Heart right ventricle (tissue), 16 donors: ENCODE data around the gene SCN4A. TPM values are rescaled to one million over a fixed set of nuclear protein-coding genes. Genes with fewer than 3 reads are reported as not detected.

ENCODE experiments used
- ATAC-seq, 8 donors: fragments of 200-7000 bp; cut with Tn5 transposase; one replicate each; pipeline ENCODE4 v1.9.1; 2020; ENCODE audit warnings: mild to moderate bottlenecking in 8 of 8, moderate library complexity in 8 of 8, moderate number of reproducible peaks in 1 of 8
- DNase-seq, 2 donors: peaks; one replicate each; pipeline ENCODE4 v3.0.0-alpha.2; 2020
- H3K27ac ChIP-seq, 10 donors: fragments of 200-600 bp; sonication (generic) in 2 of 10; one replicate each; pipeline versions ENCODE4 v1.5.0 to v1.8.0; 2020 to 2022; ENCODE audit warnings: mild to moderate bottlenecking in 3 of 10
- H3K27me3 ChIP-seq, 7 donors: fragments of 200-600 bp; one replicate each; pipeline ENCODE4 v1.8.0; 2021 to 2022; ENCODE audit warnings: mild to moderate bottlenecking in 2 of 7
- H3K36me3 ChIP-seq, 9 donors: fragments of 200-600 bp; sonication (generic) in 1 of 9; one replicate each; pipeline versions ENCODE4 v1.5.0 to v1.8.0; 2020 to 2022; ENCODE audit warnings: mild to moderate bottlenecking in 2 of 9
- H3K4me1 ChIP-seq, 9 donors: fragments of 200-600 bp; sonication (generic) in 1 of 9; one replicate each; pipeline versions ENCODE4 v1.5.0 to v1.8.0; 2020 to 2022; ENCODE audit warnings: mild to moderate bottlenecking in 4 of 9
- H3K4me3 ChIP-seq, 10 donors: fragments of 200-600 bp; sonication (generic) in 2 of 10; one replicate each; pipeline versions ENCODE4 v1.5.0 to v1.8.0; 2020 to 2022; ENCODE audit warnings: mild to moderate bottlenecking in 7 of 10, moderate library complexity in 2 of 10
- H3K9me3 ChIP-seq, 11 donors: fragments of 200-600 bp in 10 of 11; sonication (generic) in 2 of 11; one replicate each; pipeline versions ENCODE4 v1.5.0 to v1.8.0; 2013 to 2022; ENCODE audit warnings: mild to moderate bottlenecking in 2 of 11, control low read depth in 1 of 11, moderate library complexity in 1 of 11
- CTCF ChIP-seq, 9 donors: fragments of 200-600 bp; sonication (generic) in 2 of 9; IDR thresholded peaks; one replicate each; pipeline versions ENCODE4 v1.5.0 to v1.8.0; 2021 to 2022; ENCODE audit warnings: antibody characterized with exemption in 9 of 9, mild to moderate bottlenecking in 5 of 9, moderate library complexity in 1 of 9
- WGBS, 2 donors: extraction: QIAGEN DNeasy Blood & Tissue Kit; methylation state at CpG; one replicate each; pipeline ENCODE4 v1.1.7; 2013; ENCODE audit warnings: inconsistent platforms in 1 of 2; 5-methylcytosine and 5-hydroxymethylcytosine counted together
- intact Hi-C, 10 donors: fragments of 100-400 bp; cut with DNase I; formaldehyde crosslinking; loops; one replicate each; pipeline versions ENCODE4 v1.11.1 to v1.14.2; 2022
- polyA plus RNA-seq, 2 donors: library from polyadenylated mRNA; stranded (reverse); fragments of 200-250 nt; gene quantifications; one replicate each; pipeline ENCODE4 v1.2.3, GENCODE V29; 2013
- total RNA-seq, 10 donors: library from RNA; stranded (reverse); fragmentation: NEBNext Ultra II Directional in 3 of 10; extraction: Animal tissue kit (Norgen Biotek cat#: 25700) in 3 of 10; gene quantifications; one replicate each; pipeline versions ENCODE4 v1.2.1 to v1.2.4, GENCODE V29; 2021 to 2023
- donor health status: Arrhythmogenic right ventricular cardiomyopathy.
- donor health status: ischemic (EF 13 %, LVEDD 7.1; RV severe dilation, severe dysfunction).
- donor health status: healthy with polysubstance abuse.
- donor health status: DM: no; HTN: yes; CAD: no.
- donor health status: DM: no; HTN: no; CAD: no.
- donor health status: ischemic (EF 25% LVEDD 6.9; RV normal size, moderate dysfunction).
- donor health status: ischemic (EF 25% LVEDD 5.7; RV mildly dilated, moderate dysfunction).
- donor health status: healthy.
- donor health status: DM: yes; HTN: yes; CAD: no.
- donor health status: Ischemic cardiomyopathy.
- donor health status: ischemic (EF 35%, LVEDD 5.7; RV mildly dilated, moderate dysfunction).
- donor health status: nonischemic (EF 11% LVEDD 7.7; RV severe dilation, severe dysfunction).
- donor health status: DM: yes; HTN: yes; CAD: no.
- donor health status: PGD.
- donor health status: ischemic (EF 29% LVEDD 5.4; RV normal size, mild dysfunction).
- donor health status: nonischemic (EF 23%, LVEDD 6.1; RV moderate dilation, normal function).

The SCN4A gene
- total and polyA plus RNA-seq, 12 donors, result 0.19 to 2.9 (median 0.53) TPM

GRCh38 chr17:63998721-63999679 is 26.3 kb upstream of the SCN4A start:
- WGBS, 2 donors, result 25 to 31% methylated on average over 29 to 33 of the region's 33 CpGs
- ATAC-seq (no peak), DNase-seq (no peak)
- TF ChIP-seq CTCF (IDR thresholded peaks at IDR 0.05), result no peak
- Histone ChIP-seq H3K27me3 (peaks cover 5 to 36% (median 23%) of the 10 kb centered on the region in 7 donors), H3K4me1 (peaks cover 4 to 61% (median 47%) of the 10 kb centered on the region in 9 donors), H3K9me3 (no peaks in the 10 kb centered on the region), H3K36me3 (peaks cover 0 to 19% (median 0%) of the 10 kb centered on the region in 9 donors), H3K4me3 (peak overlapping the region; percentile 41 to 71 (median 63)), H3K27ac (peak overlapping the region in 7 of 10 donors; percentile 40 to 81 (median 77))
- intact Hi-C loops, result no loop called here

GRCh38 chr17:63998050-63998720 is 25.5 kb upstream of the SCN4A start, which contains the start of gene PRR29:
Gene PRR29, plus strand, starts transcription at chr17:63998351. Its CDS starts 14 bp downstream, at chr17:63998365.
- H3K27me3 ChIP-seq, result peaks cover 5 to 36% (median 23%) of the 10 kb centered on the region in 7 donors
- H3K9me3 ChIP-seq, result no peaks in the 10 kb centered on the region
- no peak for TF ChIP-seq CTCF (IDR thresholded peaks at IDR 0.05)
- H3K36me3 ChIP-seq, result peaks cover 0 to 11% (median 0%) of the 10 kb centered on the region in 9 donors
- ATAC-seq, result peak; percentile 53 to 67 (median 58)
- H3K4me1 ChIP-seq, result peaks cover 4 to 60% (median 45%) of the 10 kb centered on the region in 9 donors
- 1% methylated on average over 43 of the region's 43 CpGs for WGBS, 2 donors
- peak; percentile 72 to 77 for DNase-seq
- peak within 1 kb of the TSS; percentile 41 to 71 (median 63) for H3K4me3 ChIP-seq
- intact Hi-C loops, result no loop called here
- peak within 1 kb of the TSS; percentile 36 to 81 (median 70) for H3K27ac ChIP-seq

- Histone ChIP-seq H3K36me3 (peaks cover 0 to 4% (median 0%) of the 10 kb centered on the region in 9 donors), H3K27ac (peak overlapping the region in 9 of 10 donors; percentile 36 to 81 (median 70)), H3K27me3 (peaks cover 5 to 37% (median 23%) of the 10 kb centered on the region in 7 donors), H3K9me3 (no peaks in the 10 kb centered on the region), H3K4me1 (peaks cover 4 to 58% (median 41%) of the 10 kb centered on the region in 9 donors), H3K4me3 (peak overlapping the region; percentile 41 to 71 (median 63))
- peak in 1 of 2 donors; percentile 53 for DNase-seq
- no peak for TF ChIP-seq CTCF (IDR thresholded peaks at IDR 0.05)
- intact Hi-C loops, result no loop called here
- 12 to 18% methylated on average over 19 of the region's 19 CpGs for whole genome bisulfite sequencing, 2 donors
- peak in 6 of 8 donors; percentile 23 to 54 (median 34) for ATAC-seq
Observed at GRCh38 chr17:63997341-63998048, 24.8 kb upstream of the SCN4A start.
